CD8-positive, alpha-beta memory T cell (primary cell): ENCODE measurements around the gene FLVCR2. TPM values are rescaled to one million over a fixed set of nuclear protein-coding genes. Genes with fewer than 3 reads are reported as not detected.
A peak's percentile ranks its signal among the peaks of the same experiment; 100 is the strongest.
"Not testable (repeated sequence)": the region's sequence is repeated elsewhere in the genome, so short reads cannot be mapped to it uniquely, and the experiment has no call there.

Experiments
- CTCF ChIA-PET: fragments of 350-600 bp; sonication (Branson Sonifier 250); formaldehyde crosslinking; loops from one replicate; lab custom pipeline; 2021; ENCODE audit warnings: antibody characterized with exemption; lab: Charles Lee
- POLR2A ChIA-PET: fragments of 350-600 bp; sonication (Branson Sonifier 250); formaldehyde crosslinking; loops from one replicate; lab custom pipeline; 2021; ENCODE audit warnings: antibody characterized with exemption; lab: Charles Lee
- DNase-seq, 5 donors: peaks; one replicate each; pipeline versions ENCODE4 v3.0.0 to v3.0.0-alpha.2; 2020 to 2022; ENCODE audit warnings: mixed read lengths in 1 of 5
- H3K27ac ChIP-seq: one replicate; pipeline ENCODE4 v1.7.0; 2013; ENCODE audit warnings: low read depth, mild to moderate bottlenecking, low read length, moderate library complexity
- H3K27me3 ChIP-seq: 2 replicates; pipeline ENCODE4 v1.7.0; 2013; ENCODE audit warnings: low read length, mild to moderate bottlenecking; ENCODE audit not compliant: insufficient read depth, poor library complexity, severe bottlenecking
- H3K36me3 ChIP-seq: 2 replicates; pipeline ENCODE4 v1.7.0; 2013; ENCODE audit warnings: mild to moderate bottlenecking, low read length, moderate library complexity; ENCODE audit not compliant: insufficient read depth
- H3K4me1 ChIP-seq: 2 replicates; pipeline ENCODE4 v1.7.0; 2013; ENCODE audit warnings: mild to moderate bottlenecking, low read length, moderate library complexity; ENCODE audit not compliant: insufficient read depth
- H3K4me3 ChIP-seq: 2 replicates; pipeline ENCODE4 v1.7.0; 2013; ENCODE audit warnings: mild to moderate bottlenecking, low read length
- H3K9me3 ChIP-seq: 2 replicates; pipeline ENCODE4 v1.7.0; 2013; ENCODE audit warnings: mild to moderate bottlenecking, low read length
- H3K27ac Mint-ChIP-seq, 8 donors: one replicate each; pipeline ENCODE4 v1.8.0; 2020 to 2021; ENCODE audit warnings: mixed read lengths in 8 of 8, mild to moderate bottlenecking in 6 of 8, inconsistent platforms in 3 of 8, moderate library complexity in 3 of 8
- H3K27me3 Mint-ChIP-seq, 2 donors: one replicate each; pipeline ENCODE4 v1.8.0; 2020 to 2021; ENCODE audit warnings: mixed read lengths in 2 of 2, mild to moderate bottlenecking in 1 of 2, moderate library complexity in 1 of 2
- H3K36me3 Mint-ChIP-seq, 3 donors: one replicate each; pipeline ENCODE4 v1.8.0; 2020 to 2021; ENCODE audit warnings: mixed read lengths in 3 of 3, inconsistent platforms in 1 of 3, mild to moderate bottlenecking in 1 of 3
- H3K4me1 Mint-ChIP-seq, 3 donors: one replicate each; pipeline ENCODE4 v1.8.0; 2020 to 2021; ENCODE audit warnings: mixed read lengths in 3 of 3, inconsistent platforms in 1 of 3, mild to moderate bottlenecking in 1 of 3
- H3K4me3 Mint-ChIP-seq, 7 donors: one replicate each; pipeline ENCODE4 v1.8.0; 2020 to 2021; ENCODE audit warnings: mixed read lengths in 7 of 7, mild to moderate bottlenecking in 6 of 7, moderate library complexity in 4 of 7, inconsistent platforms in 2 of 7
- H3K9me3 Mint-ChIP-seq, 5 donors: one replicate each; pipeline ENCODE4 v1.8.0; 2020 to 2022; ENCODE audit warnings: mixed read lengths in 5 of 5, mild to moderate bottlenecking in 3 of 5, moderate library complexity in 2 of 5, inconsistent platforms in 1 of 5
- polyA plus RNA-seq: library from polyadenylated mRNA; unstranded; fragments of 300-500 nt; fragmentation: Illumina TruSeq; gene quantifications from one replicate; pipeline ENCODE4 v1.2.3, GENCODE V29; 2021
- total RNA-seq, 2 experiments: library from RNA; stranded (reverse); gene quantifications; one replicate each; pipeline ENCODE4 v1.2.3, GENCODE V29; 2021

Gene FLVCR2
- total and polyA plus RNA-seq, 3 experiments from 2014 or later: 0.60 to 2.6 (median 2.6) TPM

- H3K27me3 Mint-ChIP-seq: no peaks in the 10 kb centered on the region
- CTCF ChIA-PET: no interaction called here
- H3K27ac Mint-ChIP-seq: no peak overlapping the region
- no peak overlapping the region for H3K27ac ChIP-seq
- no peak overlapping the region for H3K4me3 ChIP-seq
- H3K4me1 Mint-ChIP-seq: peaks cover 0 to 6% (median 0%) of the 10 kb centered on the region in 3 donors
- no peaks in the 10 kb centered on the region for H3K36me3 ChIP-seq
- POLR2A ChIA-PET: no interaction called here
- peaks cover 21 to 52% (median 36%) of the 10 kb centered on the region in 3 donors for H3K36me3 Mint-ChIP-seq
- DNase-seq: no peak
- H3K4me1 ChIP-seq: no peaks in the 10 kb centered on the region
- H3K27me3 ChIP-seq: no peaks in the 10 kb centered on the region
- no peaks in the 10 kb centered on the region for H3K9me3 ChIP-seq
- no peak overlapping the region for H3K4me3 Mint-ChIP-seq
- H3K9me3 Mint-ChIP-seq: peaks cover 0 to 2% (median 0%) of the 10 kb centered on the region in 5 donors
Measured at GRCh38 chr14:75673345-75674035, 95.1 kb downstream of the FLVCR2 start.

GRCh38 chr14:75675265-75675960 is 97.0 kb downstream of the FLVCR2 start:
- no peak for DNase-seq
- H3K4me1 ChIP-seq: no peaks in the 10 kb centered on the region
- no peaks in the 10 kb centered on the region for H3K9me3 ChIP-seq
- no peaks in the 10 kb centered on the region for H3K27me3 Mint-ChIP-seq
- no peak overlapping the region for H3K4me3 Mint-ChIP-seq
- no peaks in the 10 kb centered on the region for H3K27me3 ChIP-seq
- POLR2A ChIA-PET: no interaction called here
- H3K27ac Mint-ChIP-seq: no peak overlapping the region
- peaks cover 0 to 6% (median 0%) of the 10 kb centered on the region in 3 donors for H3K4me1 Mint-ChIP-seq
- CTCF ChIA-PET: no interaction called here
- no peak overlapping the region for H3K27ac ChIP-seq
- H3K9me3 Mint-ChIP-seq: peaks cover 0 to 2% (median 0%) of the 10 kb centered on the region in 5 donors
- H3K36me3 ChIP-seq: no peaks in the 10 kb centered on the region
- H3K4me3 ChIP-seq: no peak overlapping the region
- H3K36me3 Mint-ChIP-seq: peaks cover 19 to 45% (median 28%) of the 10 kb centered on the region in 3 donors

- H3K4me1 ChIP-seq: no peaks in the 10 kb centered on the region
- Mint-ChIP-seq H3K4me1 (no peaks in the 10 kb centered on the region), H3K4me3 (no peak overlapping the region), H3K36me3 (peaks cover 3 to 64% (median 33%) of the 10 kb centered on the region in 3 donors), H3K9me3 (no peaks in the 10 kb centered on the region), H3K27ac (no peak overlapping the region), H3K27me3 (no peaks in the 10 kb centered on the region)
- no peak for DNase-seq
- ChIA-PET POLR2A (no interaction called here), CTCF (no interaction called here)
- no peak overlapping the region for H3K27ac ChIP-seq
- H3K27me3 ChIP-seq: no peaks in the 10 kb centered on the region
- H3K36me3 ChIP-seq: peaks cover 18% of the 10 kb centered on the region
- no peaks in the 10 kb centered on the region for H3K9me3 ChIP-seq
- no peak overlapping the region for H3K4me3 ChIP-seq
Measured at GRCh38 chr14:75685910-75686309, 107.5 kb downstream of the FLVCR2 start.

GRCh38 chr14:75689012-75689411 is 110.6 kb downstream of the FLVCR2 start:
- H3K4me1 ChIP-seq: no peaks in the 10 kb centered on the region
- no peaks in the 10 kb centered on the region for H3K9me3 ChIP-seq
- Mint-ChIP-seq H3K4me3 (no peak overlapping the region), H3K27me3 (no peaks in the 10 kb centered on the region), H3K36me3 (peaks cover 28 to 67% (median 31%) of the 10 kb centered on the region in 3 donors), H3K4me1 (no peaks in the 10 kb centered on the region), H3K27ac (peak overlapping the region in 1 of 8 donors; percentile 56), H3K9me3 (peaks cover 0 to 3% (median 0%) of the 10 kb centered on the region in 5 donors)
- no peak for DNase-seq
- H3K27me3 ChIP-seq: no peaks in the 10 kb centered on the region
- H3K36me3 ChIP-seq: peaks cover 10% of the 10 kb centered on the region
- POLR2A ChIA-PET: no interaction called here
- no peak overlapping the region for H3K4me3 ChIP-seq
- CTCF ChIA-PET: no interaction called here
- H3K27ac ChIP-seq: no peak overlapping the region

GRCh38 chr14:75690010-75690409 is 111.6 kb downstream of the FLVCR2 start:
- no peak for DNase-seq
- H3K4me3 ChIP-seq: no peak overlapping the region
- ChIA-PET CTCF (no interaction called here), POLR2A (no interaction called here)
- H3K9me3 Mint-ChIP-seq: peaks cover 0 to 7% (median 4%) of the 10 kb centered on the region in 5 donors
- no peaks in the 10 kb centered on the region for H3K9me3 ChIP-seq
- no peak overlapping the region for H3K27ac ChIP-seq
- no peaks in the 10 kb centered on the region for H3K27me3 ChIP-seq
- H3K36me3 ChIP-seq: peaks cover 6% of the 10 kb centered on the region
- no peaks in the 10 kb centered on the region for H3K4me1 ChIP-seq
- no peaks in the 10 kb centered on the region for H3K27me3 Mint-ChIP-seq
- no peak overlapping the region for H3K4me3 Mint-ChIP-seq
- H3K36me3 Mint-ChIP-seq: peaks cover 30 to 67% (median 38%) of the 10 kb centered on the region in 3 donors
- H3K27ac Mint-ChIP-seq: no peak overlapping the region
- H3K4me1 Mint-ChIP-seq: no peaks in the 10 kb centered on the region

GRCh38 chr14:75695025-75695424 is 116.6 kb downstream of the FLVCR2 start:
- H3K27me3 ChIP-seq, H3K4me1 ChIP-seq, POLR2A ChIA-PET, H3K4me1 Mint-ChIP-seq, H3K27me3 Mint-ChIP-seq, H3K27ac ChIP-seq, DNase-seq, H3K4me3 ChIP-seq, H3K4me3 Mint-ChIP-seq, CTCF ChIA-PET, H3K9me3 ChIP-seq, H3K27ac Mint-ChIP-seq: not testable (repeated sequence)
- Mint-ChIP-seq H3K36me3 (peaks cover 42 to 78% (median 58%) of the 10 kb centered on the region in 3 donors), H3K9me3 (peaks cover 2 to 13% (median 7%) of the 10 kb centered on the region in 5 donors)
- peaks cover 15% of the 10 kb centered on the region for H3K36me3 ChIP-seq

- no peak overlapping the region for H3K27ac ChIP-seq
Measured at GRCh38 chr14:75697386-75697785, 119.0 kb downstream of the FLVCR2 start.

More at GRCh38 chr14:75697386-75697785, 119.0 kb downstream of the FLVCR2 start:
- no peaks in the 10 kb centered on the region for H3K27me3 ChIP-seq
- ChIA-PET POLR2A (no interaction called here), CTCF (interaction anchor here (1.5 kb wide), 1 partner anchor 11 kb away, joined by 3 read pairs; no protein-coding TSS in a partner anchor)
- H3K36me3 ChIP-seq: peaks cover 9% of the 10 kb centered on the region
- no peak for DNase-seq
- no peak overlapping the region for H3K4me3 ChIP-seq
- no peaks in the 10 kb centered on the region for H3K4me1 Mint-ChIP-seq
- H3K27me3 Mint-ChIP-seq: no peaks in the 10 kb centered on the region
- H3K9me3 ChIP-seq: no peaks in the 10 kb centered on the region
- H3K9me3 Mint-ChIP-seq: peaks cover 2 to 13% (median 7%) of the 10 kb centered on the region in 5 donors
- H3K36me3 Mint-ChIP-seq: peaks cover 35 to 76% (median 51%) of the 10 kb centered on the region in 3 donors
- H3K27ac Mint-ChIP-seq: peak overlapping the region in 2 of 8 donors; percentile 64
- H3K4me1 ChIP-seq: no peaks in the 10 kb centered on the region
- H3K4me3 Mint-ChIP-seq: no peak overlapping the region
